NB4 (cell line): ENCODE results near the gene SLC7A9.

Experiments used
- POLR2A ChIP-seq: IDR thresholded peaks from 2 replicates; pipeline ENCODE4 v1.6.1; 2011; ENCODE audit warnings: mild to moderate bottlenecking; ENCODE audit not compliant: insufficient read length; ENCODE audit errors: extremely low read depth
- TF ChIP-seq, protein P1 (sequence below): IDR thresholded peaks from one replicate; pipeline ENCODE4 v1.5.1; 2012; ENCODE audit warnings: low read depth, low read length
- TF ChIP-seq, protein P2 (sequence below): IDR thresholded peaks from 2 replicates; pipeline ENCODE4 v1.6.1; 2011; ENCODE audit warnings: low read depth, low read length

DNA sequence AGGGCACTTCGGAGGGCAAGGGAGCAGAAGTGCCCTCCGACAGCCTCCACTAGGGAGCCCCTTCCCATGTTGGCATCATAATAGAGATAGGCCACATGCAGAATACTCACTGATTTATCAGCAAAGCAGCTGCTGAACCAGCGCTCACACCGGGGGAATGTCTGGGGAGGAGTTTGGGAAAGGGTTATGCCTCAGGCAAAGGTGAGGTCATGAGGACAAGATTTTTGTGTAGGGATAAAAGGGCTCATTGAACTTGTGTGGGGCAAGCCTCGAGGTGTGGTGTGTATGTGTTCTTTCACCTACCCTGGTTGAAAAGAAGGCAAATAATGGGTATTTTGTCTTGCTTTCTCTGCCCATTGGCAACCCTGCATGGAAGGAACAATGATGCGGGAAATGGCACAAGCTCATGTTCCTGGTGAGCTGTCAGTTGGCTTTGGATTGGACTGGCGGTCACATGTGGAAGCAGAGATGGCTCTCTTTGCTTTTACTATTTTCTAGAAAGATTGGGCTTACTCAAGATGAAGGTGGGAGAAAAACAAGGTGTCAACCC lies 39.1 kb upstream of the SLC7A9 start:
- TF ChIP-seq, protein P1, sequence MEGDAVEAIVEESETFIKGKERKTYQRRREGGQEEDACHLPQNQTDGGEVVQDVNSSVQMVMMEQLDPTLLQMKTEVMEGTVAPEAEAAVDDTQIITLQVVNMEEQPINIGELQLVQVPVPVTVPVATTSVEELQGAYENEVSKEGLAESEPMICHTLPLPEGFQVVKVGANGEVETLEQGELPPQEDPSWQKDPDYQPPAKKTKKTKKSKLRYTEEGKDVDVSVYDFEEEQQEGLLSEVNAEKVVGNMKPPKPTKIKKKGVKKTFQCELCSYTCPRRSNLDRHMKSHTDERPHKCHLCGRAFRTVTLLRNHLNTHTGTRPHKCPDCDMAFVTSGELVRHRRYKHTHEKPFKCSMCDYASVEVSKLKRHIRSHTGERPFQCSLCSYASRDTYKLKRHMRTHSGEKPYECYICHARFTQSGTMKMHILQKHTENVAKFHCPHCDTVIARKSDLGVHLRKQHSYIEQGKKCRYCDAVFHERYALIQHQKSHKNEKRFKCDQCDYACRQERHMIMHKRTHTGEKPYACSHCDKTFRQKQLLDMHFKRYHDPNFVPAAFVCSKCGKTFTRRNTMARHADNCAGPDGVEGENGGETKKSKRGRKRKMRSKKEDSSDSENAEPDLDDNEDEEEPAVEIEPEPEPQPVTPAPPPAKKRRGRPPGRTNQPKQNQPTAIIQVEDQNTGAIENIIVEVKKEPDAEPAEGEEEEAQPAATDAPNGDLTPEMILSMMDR: no peak
- no peak for TF ChIP-seq POLR2A
- TF ChIP-seq, protein P2, sequence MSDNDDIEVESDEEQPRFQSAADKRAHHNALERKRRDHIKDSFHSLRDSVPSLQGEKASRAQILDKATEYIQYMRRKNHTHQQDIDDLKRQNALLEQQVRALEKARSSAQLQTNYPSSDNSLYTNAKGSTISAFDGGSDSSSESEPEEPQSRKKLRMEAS: no peak
